Activated CD4-positive, CD25-positive, alpha-beta regulatory T cell treated with anti-CD3 and anti-CD28 coated beads, Interleukin-2, amount 50 U/mL, for 16 hours (primary cell): ENCODE measurements around the gene NAIF1.
"Not testable (repeated sequence)": the region's sequence is repeated elsewhere in the genome, so short reads cannot be mapped to it uniquely, and the experiment has no call there.

ENCODE experiments used
- DNase-seq: peaks from one replicate; pipeline ENCODE4 v3.0.0-alpha.2; 2020; ENCODE audit warnings: low read depth, low spot score

The NAIF1 gene

GRCh38 chr9:128027705-128028104, 39.4 kb downstream of the NAIF1 start:
- DNase-seq = no peak

DNA sequence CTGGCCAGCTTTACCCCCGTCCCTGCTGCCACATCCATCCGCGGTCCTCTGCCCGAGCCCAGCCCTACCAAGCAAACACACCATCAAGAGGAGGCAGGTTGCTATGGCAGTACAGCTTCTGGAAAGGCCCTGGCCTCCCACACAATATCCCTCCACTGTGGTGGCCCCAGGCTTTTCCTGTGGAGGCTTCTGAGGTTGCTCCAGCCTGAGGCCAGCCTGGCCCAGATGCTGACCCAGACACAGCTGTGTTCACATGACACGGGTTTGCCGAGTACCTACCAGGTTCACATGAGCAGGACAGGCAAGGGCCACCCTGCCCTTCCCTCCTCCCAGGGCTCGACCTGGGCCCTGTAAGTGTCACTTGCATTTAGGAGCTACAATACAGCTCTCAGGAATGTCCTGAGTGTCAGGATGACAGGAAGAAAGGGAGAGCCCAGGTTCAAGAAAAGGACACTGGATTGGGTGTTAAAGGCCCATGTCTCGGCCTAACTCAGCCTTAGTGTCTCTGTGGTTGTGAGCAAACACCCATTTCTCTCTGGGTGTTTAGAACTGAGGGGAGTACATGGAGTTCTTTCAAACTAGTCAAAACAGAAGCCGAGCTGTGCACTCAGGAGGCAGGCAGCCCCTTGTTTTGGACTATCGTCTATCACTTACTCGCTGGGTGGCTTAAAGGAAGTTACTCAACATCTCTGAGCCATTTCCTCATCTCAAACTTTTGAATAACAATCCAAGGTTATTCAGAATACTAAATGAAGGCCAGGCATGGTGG, 40.2 kb downstream of the NAIF1 start:
- no peak for DNase-seq

GRCh38 chr9:128026255-128026772, 40.8 kb downstream of the NAIF1 start:
- peak; percentile 78 for DNase-seq

GRCh38 chr9:128025736-128026135, 41.4 kb downstream of the NAIF1 start:
- no peak for DNase-seq

DNA sequence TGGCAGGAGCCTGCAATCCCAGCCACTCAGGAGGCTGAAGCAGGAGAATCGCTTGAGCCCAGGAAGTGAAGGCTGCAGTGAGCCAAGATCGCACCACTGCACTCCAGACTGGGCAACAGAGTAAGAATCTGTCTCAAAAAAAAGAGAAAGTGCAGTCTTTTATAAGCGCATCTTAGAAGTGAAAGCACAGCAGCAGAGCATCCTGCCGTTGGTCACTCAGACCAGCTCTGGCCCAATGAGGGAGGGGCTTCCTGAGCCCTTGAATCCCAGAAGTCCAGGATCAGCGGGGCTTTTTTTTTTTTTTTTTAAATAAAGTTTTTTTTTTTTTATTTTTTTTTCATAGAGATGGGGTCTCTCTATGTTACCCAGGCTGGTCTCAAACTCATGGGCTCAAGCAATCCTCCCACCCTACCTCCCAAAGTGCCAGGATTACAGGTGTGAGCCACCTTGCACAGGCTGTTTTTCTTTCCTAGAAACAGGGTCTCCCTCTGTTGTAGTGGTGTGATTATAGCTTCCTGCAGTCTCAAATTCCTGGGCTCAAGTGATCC, 42.3 kb downstream of the NAIF1 start:
- no peak for DNase-seq

DNA sequence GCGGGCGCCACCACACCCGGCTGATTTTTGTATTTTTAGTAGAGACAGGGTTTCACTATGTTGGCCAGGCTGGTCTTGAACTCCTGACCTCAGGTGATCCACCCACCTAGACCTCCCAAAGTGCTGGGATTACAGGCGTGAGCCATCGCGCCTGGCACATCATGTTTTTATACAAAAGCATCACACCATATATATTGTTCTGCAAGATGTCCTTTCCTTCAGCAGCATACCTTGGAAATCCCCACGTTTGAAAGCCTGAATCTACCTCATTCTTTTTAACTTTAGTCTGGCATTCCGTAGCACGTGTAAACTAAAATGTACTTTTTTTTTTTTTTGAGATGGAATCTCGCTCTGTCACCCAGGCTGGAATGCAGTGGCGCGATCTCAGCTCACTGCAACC, 43.4 kb downstream of the NAIF1 start:
- not testable (repeated sequence) for DNase-seq

DNA sequence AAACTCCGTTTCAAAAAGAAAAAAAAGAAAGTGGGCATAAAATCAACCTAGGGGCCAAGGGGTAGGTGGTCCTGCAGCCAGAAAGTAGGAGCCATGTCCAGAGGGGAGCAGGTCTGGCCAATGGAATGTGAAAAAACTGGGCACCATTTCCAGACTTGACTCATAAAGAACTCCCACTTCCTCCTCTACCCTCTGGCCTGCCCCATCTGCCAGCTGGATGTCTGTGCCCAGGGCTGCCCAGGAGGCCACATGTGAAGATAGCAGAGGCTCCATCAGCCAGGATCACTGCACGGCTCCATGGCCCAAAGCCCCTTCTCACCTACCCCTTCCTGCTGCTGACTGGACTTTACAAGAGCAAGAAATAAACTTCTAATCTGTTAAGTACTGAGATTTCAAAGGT, 44.2 kb downstream of the NAIF1 start:
- no peak for DNase-seq

GRCh38 chr9:128021098-128021497, 46.0 kb downstream of the NAIF1 start:
- DNase-seq = no peak

DNA sequence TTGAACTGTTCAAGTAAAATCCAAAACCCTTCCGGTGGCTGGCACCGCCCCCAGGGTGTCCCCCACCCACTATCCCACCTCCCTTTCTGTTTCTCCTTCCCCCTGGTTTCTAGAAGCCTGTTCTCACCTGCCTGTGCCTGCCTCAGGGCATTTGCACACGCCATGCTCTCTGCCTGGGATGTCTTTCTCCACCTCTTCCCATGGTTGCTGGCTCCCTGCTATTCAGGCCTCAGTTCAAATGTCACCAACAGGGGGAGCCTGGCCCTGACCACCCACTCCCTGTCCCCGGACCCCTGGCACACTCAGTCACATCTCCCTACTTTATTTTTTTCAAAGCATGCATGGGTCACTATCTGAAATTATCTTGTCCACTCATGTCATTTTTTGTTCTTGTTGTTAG, 46.4 kb downstream of the NAIF1 start:
- no peak for DNase-seq

DNA sequence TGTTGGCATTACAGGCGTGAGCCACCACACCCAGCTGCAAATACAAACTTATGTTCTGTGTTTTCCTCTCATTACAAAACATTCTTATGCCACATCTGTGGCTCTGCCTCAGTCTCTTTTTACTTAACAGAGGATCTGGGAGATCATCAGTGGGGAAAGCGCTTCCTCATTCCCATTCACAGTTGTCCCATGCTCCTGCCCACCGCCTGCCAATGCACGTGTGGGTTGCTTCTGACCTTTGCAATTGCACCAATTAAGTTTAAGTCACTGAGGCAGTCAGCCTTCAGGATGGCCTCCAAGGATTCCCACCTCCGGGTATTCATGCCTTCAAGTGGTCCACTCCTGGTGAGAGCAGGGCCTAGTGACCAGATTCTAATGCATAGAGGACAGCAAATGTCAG, 51.4 kb downstream of the NAIF1 start:
- DNase-seq = no peak
